Vagina (tissue), 2 donors: ENCODE measurements around the gene MACF1. TPM values are rescaled to one million over a fixed set of nuclear protein-coding genes. Genes with fewer than 3 reads are reported as not detected.

ENCODE experiments used
- DNase-seq, 2 donors: peaks; one replicate each; pipeline ENCODE4 v3.0.0-alpha.2; 2017; ENCODE audit errors: extremely low spot score in 2 of 2
- H3K27ac ChIP-seq: fragments of 200-600 bp; sonication (generic); one replicate; pipeline ENCODE4 v1.5.1; 2019
- H3K27me3 ChIP-seq: fragments of 200-600 bp; sonication (generic); one replicate; pipeline ENCODE4 v1.5.1; 2019
- H3K36me3 ChIP-seq, 2 donors: fragments of 200-600 bp; sonication (generic); one replicate each; pipeline ENCODE4 v1.5.1; 2017 to 2019
- H3K4me1 ChIP-seq: fragments of 200-600 bp; sonication (generic); one replicate; pipeline ENCODE4 v1.5.1; 2019
- H3K4me3 ChIP-seq, 2 donors: fragments of 200-600 bp; sonication (generic); 1 replicate in 1 of 2; 2 replicates in 1 of 2; pipeline ENCODE4 v1.5.1; 2016 to 2019
- H3K9me3 ChIP-seq: fragments of 200-600 bp; sonication (generic); one replicate; pipeline ENCODE4 v1.5.1; 2019
- CTCF ChIP-seq, 3 experiments: fragments of 450-650 bp in 2 of 3; fragments of 200-600 bp in 1 of 3; sonication (generic) in 1 of 3; IDR thresholded peaks; one replicate each; pipeline ENCODE4 v1.5.1; 2017 to 2019; ENCODE audit warnings: antibody characterized with exemption in 3 of 3, mild to moderate bottlenecking in 2 of 3, moderate library complexity in 2 of 3
- POLR2A ChIP-seq, 2 donors: fragments of 450-650 bp; IDR thresholded peaks; one replicate each; pipeline ENCODE4 v1.6.1; 2017; ENCODE audit warnings: antibody characterized with exemption in 2 of 2, mild to moderate bottlenecking in 2 of 2, moderate library complexity in 2 of 2
- POLR2AphosphoS5 ChIP-seq, 2 donors: sonication (generic); formaldehyde crosslinking; IDR thresholded peaks; one replicate each; pipeline ENCODE4 v1.9.0; 2017; ENCODE audit warnings: antibody characterized with exemption in 2 of 2, mild to moderate bottlenecking in 2 of 2, low read depth in 1 of 2; ENCODE audit not compliant: insufficient read depth in 1 of 2
- intact Hi-C: fragments of 100-400 bp; cut with DNase I; formaldehyde crosslinking; loops from one replicate; pipeline ENCODE4 v1.15.1; 2023
- total RNA-seq: library from RNA; depleted of rRNA; stranded (reverse); fragments of >200 nt; gene quantifications from one replicate; pipeline ENCODE4 v1.2.3, GENCODE V29; 2016

Gene MACF1
- total RNA-seq, 1 donor from 2014 or later: 291 TPM

GRCh38 chr1:39348278-39348677 lies 143.8 kb downstream of the MACF1 start:
- H3K9me3 ChIP-seq: no peaks in the 10 kb centered on the region
- H3K4me3 ChIP-seq: no peak overlapping the region
- no peaks in the 10 kb centered on the region for H3K4me1 ChIP-seq
- no peaks in the 10 kb centered on the region for H3K27me3 ChIP-seq
- no peak for TF ChIP-seq POLR2A (IDR thresholded peaks at IDR 0.05)
- TF ChIP-seq CTCF (IDR thresholded peaks at IDR 0.05): no peak
- TF ChIP-seq POLR2AphosphoS5 (IDR thresholded peaks at IDR 0.05; ENCODE audit: insufficient read depth in 1 of 2, low read depth in 1 of 2): no peak
- H3K36me3 ChIP-seq: peaks cover 7 to 69% of the 10 kb centered on the region in 2 donors
- intact Hi-C loops: no loop called here
- H3K27ac ChIP-seq: no peak overlapping the region
- no peak for DNase-seq

- intact Hi-C loops: no loop called here
- Histone ChIP-seq H3K4me3 (no peak overlapping the region), H3K9me3 (no peaks in the 10 kb centered on the region), H3K27ac (no peak overlapping the region), H3K36me3 (peaks cover 7 to 93% of the 10 kb centered on the region in 2 donors), H3K4me1 (no peaks in the 10 kb centered on the region), H3K27me3 (no peaks in the 10 kb centered on the region)
- TF ChIP-seq POLR2AphosphoS5 (IDR thresholded peaks at IDR 0.05; ENCODE audit: insufficient read depth in 1 of 2, low read depth in 1 of 2) (no peak), POLR2A (IDR thresholded peaks at IDR 0.05) (no peak), CTCF (IDR thresholded peaks at IDR 0.05) (no peak)
- no peak for DNase-seq
Observed at GRCh38 chr1:39352881-39353280, 148.4 kb downstream of the MACF1 start.

GRCh38 chr1:39354572-39354971 lies 150.1 kb downstream of the MACF1 start:
- no peak for TF ChIP-seq POLR2AphosphoS5 (IDR thresholded peaks at IDR 0.05; ENCODE audit: insufficient read depth in 1 of 2, low read depth in 1 of 2)
- TF ChIP-seq CTCF (IDR thresholded peaks at IDR 0.05): no peak
- TF ChIP-seq POLR2A (IDR thresholded peaks at IDR 0.05): no peak
- H3K9me3 ChIP-seq: no peaks in the 10 kb centered on the region
- H3K27ac ChIP-seq: no peak overlapping the region
- no peaks in the 10 kb centered on the region for H3K27me3 ChIP-seq
- H3K36me3 ChIP-seq: peaks cover 12 to 94% of the 10 kb centered on the region in 2 donors
- no peak for DNase-seq
- intact Hi-C loops: no loop called here
- H3K4me3 ChIP-seq: no peak overlapping the region
- H3K4me1 ChIP-seq: no peaks in the 10 kb centered on the region

GRCh38 chr1:39358491-39358890 lies 154.0 kb downstream of the MACF1 start:
- TF ChIP-seq CTCF (IDR thresholded peaks at IDR 0.05) (no peak), POLR2A (IDR thresholded peaks at IDR 0.05) (no peak), POLR2AphosphoS5 (IDR thresholded peaks at IDR 0.05; ENCODE audit: insufficient read depth in 1 of 2, low read depth in 1 of 2) (no peak)
- no peak for DNase-seq
- H3K9me3 ChIP-seq: no peaks in the 10 kb centered on the region
- no peaks in the 10 kb centered on the region for H3K4me1 ChIP-seq
- no peaks in the 10 kb centered on the region for H3K27me3 ChIP-seq
- peaks cover 9 to 70% of the 10 kb centered on the region in 2 donors for H3K36me3 ChIP-seq
- H3K4me3 ChIP-seq: no peak overlapping the region
- H3K27ac ChIP-seq: no peak overlapping the region
- intact Hi-C loops: no loop called here

- peaks cover 9 to 65% of the 10 kb centered on the region in 2 donors for H3K36me3 ChIP-seq
- no peaks in the 10 kb centered on the region for H3K9me3 ChIP-seq
- H3K27me3 ChIP-seq: no peaks in the 10 kb centered on the region
- TF ChIP-seq POLR2AphosphoS5 (IDR thresholded peaks at IDR 0.05; ENCODE audit: insufficient read depth in 1 of 2, low read depth in 1 of 2): no peak
- no peak for TF ChIP-seq POLR2A (IDR thresholded peaks at IDR 0.05)
- no peak for TF ChIP-seq CTCF (IDR thresholded peaks at IDR 0.05)
- H3K4me3 ChIP-seq: no peak overlapping the region
- H3K27ac ChIP-seq: no peak overlapping the region
- intact Hi-C loops: no loop called here
- H3K4me1 ChIP-seq: no peaks in the 10 kb centered on the region
- no peak for DNase-seq
Observed at GRCh38 chr1:39359028-39359570, 154.6 kb downstream of the MACF1 start.
